NT2/D1 (cell line): ENCODE measurements around the gene IPCEF1.

Experiments
- SUZ12 ChIP-seq: IDR thresholded peaks from 2 replicates; pipeline ENCODE4 v1.6.1; 2011; ENCODE audit not compliant: insufficient read length, insufficient read depth; ENCODE audit errors: extremely low read depth
- YY1 ChIP-seq: IDR thresholded peaks from 2 replicates; pipeline ENCODE4 v1.6.1; 2011; ENCODE audit not compliant: insufficient read length, insufficient read depth
- ZNF274 ChIP-seq: IDR thresholded peaks from 2 replicates; pipeline ENCODE4 v1.6.1; 2011; ENCODE audit warnings: mild to moderate bottlenecking, low read depth, low read length

- TF ChIP-seq YY1 (no peak), ZNF274 (no peak), SUZ12 (no peak)
These were observed 199.5 kb downstream of the IPCEF1 start for GRCh38 chr6:154157082-154157481.
